Glutamatergic neuron (in vitro differentiated cells): ENCODE measurements around the gene IL20. TPM values are rescaled to one million over a fixed set of nuclear protein-coding genes. Genes with fewer than 3 reads are reported as not detected.

Experiments
- DNase-seq: peaks from one replicate; pipeline ENCODE4 v3.0.0; 2022
- H3K27ac Mint-ChIP-seq: one replicate; pipeline ENCODE4 v1.8.0; 2020; ENCODE audit warnings: mild to moderate bottlenecking, mixed read lengths, inconsistent platforms; ENCODE audit not compliant: unreplicated experiment
- H3K27me3 Mint-ChIP-seq: one replicate; pipeline ENCODE4 v1.8.0; 2020; ENCODE audit warnings: mild to moderate bottlenecking, moderate library complexity, mixed read lengths, inconsistent platforms; ENCODE audit not compliant: unreplicated experiment
- H3K36me3 Mint-ChIP-seq: one replicate; pipeline ENCODE4 v1.8.0; 2020; ENCODE audit warnings: mild to moderate bottlenecking, mixed read lengths, inconsistent platforms; ENCODE audit not compliant: unreplicated experiment
- H3K4me1 Mint-ChIP-seq: one replicate; pipeline ENCODE4 v1.8.0; 2020; ENCODE audit warnings: mild to moderate bottlenecking, low read depth, mixed read lengths, inconsistent platforms; ENCODE audit not compliant: unreplicated experiment
- H3K4me3 Mint-ChIP-seq: one replicate; pipeline ENCODE4 v1.8.0; 2020; ENCODE audit warnings: mild to moderate bottlenecking, mixed read lengths, inconsistent platforms; ENCODE audit not compliant: unreplicated experiment
- H3K9me3 Mint-ChIP-seq: one replicate; pipeline ENCODE4 v1.8.0; 2020; ENCODE audit warnings: mild to moderate bottlenecking, moderate library complexity, mixed read lengths, inconsistent platforms; ENCODE audit not compliant: unreplicated experiment
- CTCF ChIP-seq: fragments of 200-600 bp; sonication (generic); IDR thresholded peaks from one replicate; pipeline ENCODE4 v1.5.0; 2021; ENCODE audit not compliant: partially characterized antibody, unreplicated experiment
- total RNA-seq: library from RNA; stranded (reverse); fragmentation: NEBNext Ultra II Directional; extraction: Animal tissue kit (Norgen Biotek cat#: 25700); gene quantifications from one replicate; pipeline ENCODE4 v1.2.1, GENCODE V29; 2021; ENCODE audit not compliant: unreplicated experiment

The IL20 gene
- total RNA-seq, 1 donor from 2014 or later, result not detected

DNA sequence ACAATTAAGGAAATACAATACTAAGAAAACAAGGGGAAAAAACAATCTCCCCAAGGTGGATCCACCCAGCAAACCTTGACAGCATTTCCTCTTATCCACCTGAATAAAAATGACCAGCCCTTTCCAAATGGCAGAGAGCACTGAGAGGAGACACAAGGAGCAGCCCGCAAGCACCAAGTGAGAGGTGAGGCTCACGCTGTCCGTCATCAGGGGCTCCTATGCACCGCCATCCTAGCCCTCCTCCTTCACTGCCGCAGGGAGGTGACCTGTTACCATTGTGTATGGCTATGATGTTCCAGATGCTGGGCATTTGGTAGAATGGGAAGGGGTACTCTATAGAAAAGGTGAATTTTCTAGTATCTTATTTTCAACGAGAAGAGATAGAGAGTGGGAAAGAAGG is 31.2 kb upstream of the IL20 start:
- Mint-ChIP-seq H3K4me3 (no peak overlapping the region), H3K27me3 (peaks cover 3% of the 10 kb centered on the region), H3K36me3 (no peaks in the 10 kb centered on the region), H3K9me3 (no peaks in the 10 kb centered on the region), H3K27ac (no peak overlapping the region), H3K4me1 (no peaks in the 10 kb centered on the region)
- no peak for DNase-seq
- TF ChIP-seq CTCF, result no peak

- no peaks in the 10 kb centered on the region for H3K36me3 Mint-ChIP-seq
- no peak overlapping the region for H3K27ac Mint-ChIP-seq
- DNase-seq, result no peak
- H3K27me3 Mint-ChIP-seq, result peaks cover 3% of the 10 kb centered on the region
- no peak overlapping the region for H3K4me3 Mint-ChIP-seq
- no peaks in the 10 kb centered on the region for H3K4me1 Mint-ChIP-seq
- H3K9me3 Mint-ChIP-seq, result no peaks in the 10 kb centered on the region
- TF ChIP-seq CTCF, result no peak
Measured at GRCh38 chr1:206834711-206835110, 30.7 kb upstream of the IL20 start.

GRCh38 chr1:206835186-206835585 is 30.2 kb upstream of the IL20 start:
- no peak for TF ChIP-seq CTCF
- H3K27ac Mint-ChIP-seq, result no peak overlapping the region
- DNase-seq, result no peak
- no peaks in the 10 kb centered on the region for H3K9me3 Mint-ChIP-seq
- H3K27me3 Mint-ChIP-seq, result peaks cover 3% of the 10 kb centered on the region
- no peak overlapping the region for H3K4me3 Mint-ChIP-seq
- H3K4me1 Mint-ChIP-seq, result no peaks in the 10 kb centered on the region
- H3K36me3 Mint-ChIP-seq, result no peaks in the 10 kb centered on the region

DNA sequence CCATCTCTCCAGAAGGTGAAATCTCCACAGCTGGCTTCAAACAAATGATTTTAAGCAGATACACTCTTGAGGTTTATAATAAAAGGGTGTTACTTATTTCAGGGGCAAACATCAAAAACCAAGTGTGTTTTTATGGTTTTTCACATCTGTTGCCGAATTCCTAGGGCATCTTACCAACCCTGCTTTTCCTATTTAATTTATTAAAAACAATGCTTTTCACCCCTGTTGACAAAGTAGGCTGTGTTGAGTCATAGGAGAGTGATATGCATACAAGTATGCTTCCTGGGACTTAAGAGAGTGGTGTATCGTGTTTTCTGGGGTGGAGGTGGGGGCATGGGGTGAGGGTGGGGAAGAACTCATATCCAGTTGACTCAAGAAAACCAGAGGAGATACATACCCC is 29.3 kb upstream of the IL20 start:
- Mint-ChIP-seq H3K9me3 (no peaks in the 10 kb centered on the region), H3K27me3 (peaks cover 3% of the 10 kb centered on the region), H3K4me3 (no peak overlapping the region), H3K27ac (no peak overlapping the region), H3K4me1 (no peaks in the 10 kb centered on the region), H3K36me3 (no peaks in the 10 kb centered on the region)
- DNase-seq, result no peak
- no peak for TF ChIP-seq CTCF

- Mint-ChIP-seq H3K27me3 (peaks cover 3% of the 10 kb centered on the region), H3K36me3 (no peaks in the 10 kb centered on the region), H3K27ac (no peak overlapping the region), H3K4me3 (no peak overlapping the region), H3K9me3 (no peaks in the 10 kb centered on the region), H3K4me1 (no peaks in the 10 kb centered on the region)
- DNase-seq, result no peak
- no peak for TF ChIP-seq CTCF
Measured at GRCh38 chr1:206839006-206839560, 26.3 kb upstream of the IL20 start.
